COLO668 (cell line): ENCODE data around the gene PLSCR2.
"Not testable (repeated sequence)": the region's sequence is repeated elsewhere in the genome, so short reads cannot be mapped to it uniquely, and the experiment has no call there.

ENCODE experiments used
- DNase-seq: peaks from one replicate; lab custom pipeline; 2025; ENCODE audit not compliant: unreplicated experiment; lab: John Stamatoyannopoulos, UW

PLSCR2 gene

DNA sequence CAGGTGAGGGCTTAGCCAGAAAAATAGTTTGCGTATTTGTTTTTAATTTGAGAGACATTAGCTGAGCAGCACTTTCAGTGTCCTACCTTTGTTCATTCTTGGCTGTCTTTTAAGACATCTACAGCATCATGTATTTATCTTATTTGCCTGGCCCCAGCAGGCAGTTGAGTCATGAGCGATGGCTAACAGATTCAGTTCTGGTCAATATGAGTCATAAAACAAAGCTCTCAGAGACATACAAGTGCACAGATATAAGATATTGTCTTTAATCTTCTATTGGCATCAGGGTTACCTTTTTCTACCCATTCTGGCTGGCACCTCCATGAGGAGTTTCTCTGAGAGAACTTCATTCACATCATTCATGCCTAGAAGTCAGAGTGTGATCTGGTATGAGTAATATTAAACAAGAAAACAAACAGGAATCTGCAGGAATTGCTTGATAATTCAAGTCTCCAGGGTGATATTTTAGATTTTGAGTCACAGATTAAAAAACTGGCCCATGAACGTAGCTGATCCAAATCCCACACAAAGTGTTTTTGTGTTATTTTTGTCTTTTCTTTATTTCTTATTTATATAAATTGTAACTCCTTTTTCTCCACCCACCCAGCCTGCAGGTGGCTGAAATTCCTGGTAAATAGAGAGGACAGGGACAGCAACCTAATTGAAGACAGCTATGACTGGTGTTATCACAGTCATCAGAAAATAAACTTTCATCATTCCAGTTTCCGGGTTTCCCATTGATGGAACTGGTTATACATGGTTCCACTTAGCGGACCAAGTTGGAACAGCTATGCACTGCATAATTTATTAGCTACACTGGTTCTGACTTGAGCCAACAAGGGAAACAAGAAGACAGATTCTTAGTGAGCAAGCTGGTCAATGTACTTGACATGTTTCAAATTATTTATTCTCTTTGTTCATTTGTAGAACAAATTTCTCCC lies 47.3 kb downstream of the PLSCR2 start:
- DNase-seq, result no peak

DNA sequence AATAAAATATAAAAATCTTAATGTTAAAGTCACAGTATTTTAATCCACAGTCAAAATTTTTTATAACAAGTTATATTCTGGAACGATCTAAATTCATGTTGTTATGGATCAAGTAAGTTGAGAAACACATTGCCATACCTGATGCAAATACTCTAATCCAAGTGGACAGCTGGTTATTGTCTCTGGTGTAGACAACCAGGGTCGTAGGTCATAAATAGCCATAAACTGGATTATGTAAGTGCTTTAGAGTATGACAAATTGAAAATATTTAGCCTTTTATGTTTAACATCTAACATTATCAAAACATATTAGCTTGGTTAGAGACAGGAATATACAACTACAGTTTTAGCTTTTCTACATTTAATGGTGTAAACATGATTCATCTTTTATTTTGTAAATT lies 53.0 kb downstream of the PLSCR2 start:
- no peak for DNase-seq

DNA sequence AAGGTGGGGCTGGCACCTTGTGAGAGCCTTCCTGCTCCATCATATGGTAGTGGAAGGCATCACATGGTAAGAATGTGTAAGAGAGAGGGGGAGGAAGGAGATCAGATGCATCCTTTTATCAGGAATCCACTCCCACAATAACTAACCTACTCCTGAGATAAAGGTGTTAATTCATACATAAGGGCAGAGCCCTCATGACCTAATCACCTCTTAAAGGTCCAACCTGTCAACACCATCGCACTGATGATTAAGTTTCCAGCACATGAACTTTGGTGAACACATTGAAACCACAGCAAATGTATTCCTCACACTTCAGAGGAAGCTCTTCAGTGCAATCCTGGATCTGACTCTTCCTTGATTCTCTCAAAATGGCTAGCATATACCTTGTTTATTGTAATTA lies 55.4 kb downstream of the PLSCR2 start:
- DNase-seq, result no peak

DNA sequence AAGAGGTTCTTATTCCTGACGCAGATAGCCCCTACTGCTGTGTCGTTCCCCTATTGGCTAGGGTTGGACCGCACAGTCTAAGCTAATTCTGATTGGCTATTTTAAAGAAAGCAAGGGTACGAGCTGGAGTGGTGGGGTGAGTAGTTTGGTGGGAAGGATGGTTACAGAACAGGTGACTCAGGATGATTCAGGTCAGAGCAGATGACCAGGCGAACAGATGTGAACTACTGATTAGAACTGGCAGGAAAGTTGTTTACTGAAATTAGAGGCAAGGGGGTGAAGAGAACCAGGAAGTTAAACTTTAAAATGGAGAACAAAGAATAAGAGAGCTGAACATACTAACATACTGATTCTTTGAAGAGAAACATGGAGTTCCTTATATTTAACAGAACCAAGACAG lies 56.6 kb downstream of the PLSCR2 start:
- DNase-seq, result not testable (repeated sequence)

DNA sequence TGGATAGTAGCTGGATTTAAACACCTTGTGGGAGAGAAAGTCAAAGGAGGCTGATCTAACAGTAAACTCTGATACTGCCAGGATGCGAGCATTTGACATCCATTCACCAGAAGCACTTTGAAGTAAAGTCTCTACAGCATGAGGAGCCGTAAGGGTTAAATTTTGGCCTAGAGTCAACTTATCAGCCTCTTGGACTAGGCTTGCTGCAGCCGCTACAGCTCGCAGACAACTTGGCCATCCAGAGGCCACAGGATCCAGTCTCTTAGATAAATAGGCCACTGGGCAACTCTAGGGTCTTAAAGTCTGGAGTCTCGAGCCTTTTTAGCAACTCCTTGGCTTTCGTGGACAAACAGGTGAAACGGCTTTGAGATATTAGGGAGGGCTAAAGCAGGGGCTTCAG lies 61.4 kb downstream of the PLSCR2 start:
- DNase-seq, result no peak

DNA sequence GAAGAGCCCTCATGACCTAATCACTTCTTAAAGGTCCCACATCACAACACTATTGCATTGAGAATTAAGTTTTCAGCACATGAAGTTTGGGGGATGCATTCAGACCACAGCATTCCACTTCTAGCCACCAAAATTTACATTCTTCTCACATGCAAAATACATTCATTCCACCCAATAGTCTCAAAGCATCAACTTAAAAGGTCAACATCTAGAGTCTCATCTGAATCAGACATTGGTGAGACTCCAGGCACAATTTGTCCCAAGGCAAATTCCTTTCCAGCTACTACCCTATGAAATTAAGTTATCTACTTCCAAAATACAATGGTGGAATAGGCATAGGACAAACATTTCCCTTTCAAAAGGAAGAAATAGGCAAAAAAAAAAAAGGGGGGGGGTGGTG lies 64.9 kb downstream of the PLSCR2 start:
- no peak for DNase-seq

DNA sequence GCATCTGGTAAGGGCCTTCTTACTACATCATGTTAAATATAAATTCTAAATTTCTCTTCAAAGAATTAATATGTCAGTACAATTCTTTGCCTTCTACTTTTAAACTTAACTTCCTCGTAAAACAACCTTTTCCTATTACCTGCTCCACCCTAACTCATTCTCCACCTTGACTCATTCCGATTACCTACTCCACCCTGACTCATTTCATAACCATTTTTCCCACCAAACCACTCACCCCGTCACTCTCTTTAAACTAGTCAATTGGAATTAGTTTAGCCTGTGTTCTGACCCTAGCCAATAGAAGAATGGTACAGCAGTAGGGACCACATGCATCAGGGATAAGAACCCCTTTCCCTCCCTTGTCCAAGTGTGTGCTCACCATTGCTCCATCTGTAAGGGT lies 65.6 kb downstream of the PLSCR2 start:
- DNase-seq, result no peak

DNA sequence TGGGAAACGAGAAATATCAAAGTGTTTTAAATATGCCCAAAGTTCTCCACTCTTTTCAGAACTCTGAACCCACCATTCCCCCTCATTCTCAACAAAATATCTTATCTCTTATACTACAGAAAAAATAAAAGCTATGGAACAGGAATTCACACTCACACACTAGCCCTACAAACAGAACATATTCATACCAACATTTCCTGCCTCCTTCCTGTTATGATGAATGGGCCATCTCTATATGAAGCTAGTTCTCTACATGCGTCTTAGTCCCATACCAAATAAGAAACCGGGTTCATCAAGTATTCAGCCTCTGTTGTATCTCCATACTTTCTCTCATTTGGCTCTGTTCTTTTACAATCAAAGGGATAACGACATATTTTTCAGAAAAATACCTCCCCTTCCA lies 72.6 kb downstream of the PLSCR2 start:
- no peak for DNase-seq

DNA sequence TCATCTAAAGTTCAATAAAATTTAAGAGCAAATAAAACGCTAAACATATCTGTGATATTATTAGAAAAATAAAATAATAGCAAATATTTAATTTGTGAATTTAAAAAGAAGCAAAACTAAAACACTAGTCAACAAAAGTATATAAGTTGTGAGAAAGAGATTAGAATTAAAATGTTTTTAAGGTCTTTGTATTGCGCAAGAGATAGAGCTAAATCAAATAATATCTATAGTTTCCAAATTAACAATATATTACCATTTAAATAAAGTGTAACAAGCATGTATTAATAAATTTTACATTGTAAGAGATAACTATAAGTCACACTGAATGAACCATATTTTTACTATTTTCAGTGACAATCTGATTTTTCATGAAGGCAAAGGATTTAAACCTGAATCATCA lies 74.2 kb downstream of the PLSCR2 start:
- DNase-seq, result no peak

DNA sequence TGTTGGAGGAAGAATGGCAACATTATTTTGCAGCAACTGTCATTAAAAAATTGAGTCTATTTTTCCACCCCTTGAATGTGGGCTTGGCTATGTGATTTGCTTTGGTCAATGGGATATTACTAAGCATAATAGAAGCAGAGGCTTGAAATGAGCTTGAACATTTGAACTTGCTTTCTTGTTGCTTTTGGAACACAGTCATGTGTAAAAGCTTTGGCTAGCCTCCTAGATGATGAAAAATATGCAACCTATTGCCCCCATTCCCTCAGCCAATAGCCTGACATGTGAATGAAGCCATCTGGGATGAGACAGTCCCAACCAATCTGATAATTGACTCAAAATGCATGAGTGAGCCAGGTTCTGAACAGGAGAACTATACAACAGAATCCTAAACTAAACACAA lies 78.4 kb downstream of the PLSCR2 start:
- no peak for DNase-seq

DNA sequence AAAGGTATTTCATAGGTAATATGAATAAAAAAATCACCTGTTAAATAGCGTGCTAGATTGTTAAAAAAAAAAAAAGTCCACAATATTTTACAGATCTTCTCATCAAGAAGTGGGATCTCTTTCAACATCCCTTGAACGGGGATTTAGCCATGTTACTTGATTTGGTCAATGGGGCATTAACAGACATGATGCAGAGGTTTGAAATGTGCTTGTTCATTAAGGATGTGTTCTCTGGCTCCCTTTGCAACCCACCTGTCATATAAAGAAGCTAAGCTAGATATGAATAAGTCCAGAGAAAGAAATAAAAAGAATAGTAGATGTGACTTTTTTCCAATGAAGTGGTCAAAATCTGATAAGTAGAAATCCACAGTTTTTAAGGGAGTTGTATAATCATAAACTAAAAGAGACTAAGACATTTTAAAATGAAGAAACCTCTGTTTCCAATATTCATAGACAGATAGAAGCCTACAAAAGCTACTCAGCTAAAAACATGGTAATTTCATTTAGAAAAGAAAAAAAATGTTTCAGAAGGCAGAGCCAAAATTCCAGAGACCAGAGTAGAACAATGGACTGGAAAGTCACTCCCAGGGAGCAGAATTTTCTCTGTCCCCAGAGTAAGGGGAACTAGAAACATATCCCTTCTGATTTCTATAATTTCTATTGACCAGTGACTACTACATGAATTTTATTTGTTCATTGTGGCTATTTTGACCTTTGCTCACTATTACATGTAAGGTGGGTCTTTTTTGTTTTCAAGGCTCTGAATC lies 79.2 kb downstream of the PLSCR2 start:
- DNase-seq, result no peak

DNA sequence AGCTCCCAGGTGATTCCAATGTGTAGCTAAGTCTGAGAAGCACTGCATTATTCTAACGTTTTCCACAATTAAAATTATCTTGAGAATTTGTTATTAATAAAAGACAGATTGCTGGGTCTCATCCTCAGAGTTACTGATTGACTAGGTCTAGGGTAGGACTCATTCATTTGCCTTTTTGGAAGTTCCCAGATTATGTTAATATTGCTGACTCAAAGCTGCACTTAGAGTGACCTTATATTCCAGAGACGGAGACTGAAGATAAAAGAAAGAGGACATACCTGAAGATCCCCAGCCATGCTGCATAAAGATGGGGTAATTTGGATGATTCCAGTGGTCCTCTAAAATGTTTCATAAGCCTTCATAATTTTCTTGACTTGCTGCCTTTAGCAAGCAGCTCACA lies 81.8 kb downstream of the PLSCR2 start:
- DNase-seq, result no peak

DNA sequence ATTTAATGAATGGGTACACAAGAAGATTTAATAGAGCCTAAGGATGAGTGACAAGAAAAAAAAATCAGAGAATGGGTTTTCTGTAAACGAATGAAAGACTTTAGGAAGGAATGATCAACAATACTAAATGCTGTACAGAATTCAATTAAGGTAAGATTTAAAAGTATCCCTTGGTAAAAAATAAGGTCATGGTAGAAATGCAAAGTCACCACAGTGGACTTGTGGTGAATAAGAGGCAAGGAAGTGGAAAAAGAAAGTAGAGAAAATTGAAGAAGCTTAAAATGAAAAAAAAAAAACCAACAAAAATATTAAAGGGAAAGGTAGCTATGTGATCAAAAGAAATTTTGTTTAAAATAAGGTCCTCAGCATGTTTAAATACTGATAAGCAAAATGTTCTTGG lies 82.4 kb downstream of the PLSCR2 start:
- DNase-seq, result no peak

DNA sequence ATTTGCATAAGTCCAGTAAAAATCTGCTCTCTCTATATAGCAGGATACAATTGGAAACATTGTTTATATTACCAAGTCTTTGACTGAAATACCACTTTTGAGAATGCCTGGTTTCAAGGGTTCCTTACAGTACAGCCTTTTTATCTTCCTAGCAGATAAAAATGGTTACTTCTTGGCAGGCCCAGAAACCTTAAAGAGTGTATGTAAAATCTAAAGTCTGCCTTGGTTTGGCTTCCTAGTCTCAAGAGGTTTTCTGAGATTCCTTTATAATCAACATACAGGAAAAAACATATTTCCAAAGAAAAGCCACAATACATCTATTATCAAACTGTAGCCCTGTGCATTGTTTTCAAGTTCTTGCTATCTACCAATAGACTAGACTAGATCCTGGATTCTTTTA lies 84.6 kb downstream of the PLSCR2 start:
- no peak for DNase-seq
